RWPE2 (cell line): ENCODE measurements around the gene FGD4.

Source experiments
- ATAC-seq: fragments of 200-7000 bp; cut with Tn5 transposase; 3 replicates; pipeline ENCODE4 v1.9.1; 2021; ENCODE audit warnings: low read depth
- DNase-seq: peaks from one replicate; pipeline ENCODE4 v3.0.0-alpha.2; 2020; ENCODE audit warnings: low spot score
- H3K27ac ChIP-seq: fragments of 450-650 bp; 2 replicates; pipeline ENCODE4 v1.5.1; 2017; ENCODE audit warnings: mild to moderate bottlenecking; ENCODE audit not compliant: poor library complexity, severe bottlenecking
- H3K27me3 ChIP-seq: fragments of 250-450 bp; sonication (Bioruptor Pico); 2 replicates; pipeline ENCODE4 v1.5.1; 2021; ENCODE audit warnings: mild to moderate bottlenecking, moderate library complexity; ENCODE audit not compliant: insufficient read depth, poor library complexity, severe bottlenecking
- H3K36me3 ChIP-seq: fragments of 250-450 bp; sonication (Bioruptor Pico); 2 replicates; pipeline ENCODE4 v1.5.1; 2020; ENCODE audit warnings: low read depth, mild to moderate bottlenecking, moderate library complexity
- H3K4me1 ChIP-seq: fragments of 250-450 bp; sonication (Bioruptor Pico); 2 replicates; pipeline ENCODE4 v1.5.1; 2021; ENCODE audit warnings: mild to moderate bottlenecking, moderate library complexity; ENCODE audit not compliant: insufficient read depth, poor library complexity, severe bottlenecking
- H3K4me3 ChIP-seq: fragments of 250-450 bp; sonication (Bioruptor Pico); 2 replicates; pipeline ENCODE4 v1.5.1; 2021; ENCODE audit warnings: mild to moderate bottlenecking, moderate library complexity; ENCODE audit not compliant: severe bottlenecking
- H3K9me3 ChIP-seq: fragments of 250-450 bp; sonication (Bioruptor Pico); 2 replicates; pipeline ENCODE4 v1.5.1; 2021; ENCODE audit warnings: mild to moderate bottlenecking, moderate library complexity; ENCODE audit not compliant: severe bottlenecking
- TF ChIP-seq, protein P1 (sequence below): fragments of 450-650 bp; IDR thresholded peaks from one replicate; pipeline ENCODE4 v1.5.1; 2017; ENCODE audit warnings: mild to moderate bottlenecking, moderate library complexity; ENCODE audit not compliant: poor library complexity, severe bottlenecking

FGD4 gene

DNA sequence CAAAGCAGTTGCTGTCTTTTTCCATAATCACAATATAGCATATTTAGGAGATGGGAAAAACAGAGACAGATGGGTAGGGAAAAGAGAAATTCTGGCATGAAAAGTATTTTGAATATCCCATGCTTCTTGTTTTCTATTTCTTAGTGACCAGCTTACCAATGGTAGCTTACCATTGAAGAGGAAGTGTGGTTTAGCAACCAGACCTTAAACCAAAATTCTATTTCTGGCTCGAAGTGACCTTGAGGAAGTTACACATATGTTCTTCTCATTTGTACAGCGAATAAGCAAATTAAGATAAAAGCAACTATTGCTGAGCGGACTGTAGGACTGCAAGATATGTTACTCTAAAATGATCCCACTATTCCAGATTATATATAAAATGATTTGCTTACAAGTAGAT is 82.9 kb downstream of the FGD4 start:
- H3K9me3 ChIP-seq: no peaks in the 10 kb centered on the region
- H3K27ac ChIP-seq: no peak overlapping the region
- DNase-seq (no peak), ATAC-seq (no peak)
- TF ChIP-seq, protein P1, sequence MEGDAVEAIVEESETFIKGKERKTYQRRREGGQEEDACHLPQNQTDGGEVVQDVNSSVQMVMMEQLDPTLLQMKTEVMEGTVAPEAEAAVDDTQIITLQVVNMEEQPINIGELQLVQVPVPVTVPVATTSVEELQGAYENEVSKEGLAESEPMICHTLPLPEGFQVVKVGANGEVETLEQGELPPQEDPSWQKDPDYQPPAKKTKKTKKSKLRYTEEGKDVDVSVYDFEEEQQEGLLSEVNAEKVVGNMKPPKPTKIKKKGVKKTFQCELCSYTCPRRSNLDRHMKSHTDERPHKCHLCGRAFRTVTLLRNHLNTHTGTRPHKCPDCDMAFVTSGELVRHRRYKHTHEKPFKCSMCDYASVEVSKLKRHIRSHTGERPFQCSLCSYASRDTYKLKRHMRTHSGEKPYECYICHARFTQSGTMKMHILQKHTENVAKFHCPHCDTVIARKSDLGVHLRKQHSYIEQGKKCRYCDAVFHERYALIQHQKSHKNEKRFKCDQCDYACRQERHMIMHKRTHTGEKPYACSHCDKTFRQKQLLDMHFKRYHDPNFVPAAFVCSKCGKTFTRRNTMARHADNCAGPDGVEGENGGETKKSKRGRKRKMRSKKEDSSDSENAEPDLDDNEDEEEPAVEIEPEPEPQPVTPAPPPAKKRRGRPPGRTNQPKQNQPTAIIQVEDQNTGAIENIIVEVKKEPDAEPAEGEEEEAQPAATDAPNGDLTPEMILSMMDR: no peak
- no peaks in the 10 kb centered on the region for H3K27me3 ChIP-seq
- H3K4me1 ChIP-seq: peaks cover 20% of the 10 kb centered on the region
- no peak overlapping the region for H3K4me3 ChIP-seq
- H3K36me3 ChIP-seq: peaks cover 15% of the 10 kb centered on the region

DNA sequence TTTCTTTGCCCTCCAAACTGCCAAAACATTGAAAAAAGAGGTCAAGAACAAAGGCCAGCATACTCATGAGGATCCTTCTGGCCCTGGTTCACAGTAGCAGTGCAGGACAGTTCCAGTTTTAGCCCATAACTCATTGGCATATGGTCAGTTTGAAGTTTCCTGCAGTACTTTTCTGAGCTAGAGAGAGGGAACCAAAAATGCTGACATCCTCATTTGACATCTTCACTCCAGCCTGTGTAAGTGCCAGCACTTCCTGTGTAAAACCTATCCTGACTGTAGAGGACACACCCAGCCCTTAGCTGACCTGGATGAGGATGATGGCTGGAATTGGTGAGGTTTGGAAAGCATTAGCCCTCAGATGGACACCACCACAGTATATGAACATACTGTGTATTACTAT is 84.1 kb downstream of the FGD4 start:
- no peaks in the 10 kb centered on the region for H3K27me3 ChIP-seq
- H3K9me3 ChIP-seq: no peaks in the 10 kb centered on the region
- DNase-seq: no peak
- H3K4me3 ChIP-seq: no peak overlapping the region
- TF ChIP-seq, protein P1: no peak
- H3K36me3 ChIP-seq: peaks cover 15% of the 10 kb centered on the region
- H3K4me1 ChIP-seq: peaks cover 20% of the 10 kb centered on the region
- peak; percentile 49 for ATAC-seq
- H3K27ac ChIP-seq: no peak overlapping the region

DNA sequence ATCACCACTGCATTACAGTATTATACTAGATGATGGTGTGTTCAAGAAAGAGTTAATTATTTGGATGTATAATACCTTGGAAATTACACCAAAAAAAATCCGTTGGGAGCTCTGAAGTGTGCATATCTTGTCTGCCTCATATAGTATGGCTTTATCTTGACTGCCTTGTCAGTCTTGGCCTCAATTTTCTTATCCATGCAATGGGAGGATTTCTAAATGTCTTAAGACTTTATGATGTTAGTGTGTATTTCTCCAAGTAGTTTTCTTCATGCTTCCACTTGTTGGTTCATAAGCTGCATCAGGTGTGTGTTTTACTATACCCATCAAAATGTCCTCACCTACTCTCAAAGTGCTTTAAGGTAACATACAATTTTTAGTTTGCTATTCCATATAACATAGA is 84.6 kb downstream of the FGD4 start:
- Histone ChIP-seq H3K9me3 (no peaks in the 10 kb centered on the region), H3K4me1 (peaks cover 20% of the 10 kb centered on the region), H3K27ac (no peak overlapping the region), H3K36me3 (peaks cover 15% of the 10 kb centered on the region), H3K27me3 (no peaks in the 10 kb centered on the region), H3K4me3 (no peak overlapping the region)
- TF ChIP-seq, protein P1: no peak
- DNase-seq (no peak), ATAC-seq (no peak)

DNA sequence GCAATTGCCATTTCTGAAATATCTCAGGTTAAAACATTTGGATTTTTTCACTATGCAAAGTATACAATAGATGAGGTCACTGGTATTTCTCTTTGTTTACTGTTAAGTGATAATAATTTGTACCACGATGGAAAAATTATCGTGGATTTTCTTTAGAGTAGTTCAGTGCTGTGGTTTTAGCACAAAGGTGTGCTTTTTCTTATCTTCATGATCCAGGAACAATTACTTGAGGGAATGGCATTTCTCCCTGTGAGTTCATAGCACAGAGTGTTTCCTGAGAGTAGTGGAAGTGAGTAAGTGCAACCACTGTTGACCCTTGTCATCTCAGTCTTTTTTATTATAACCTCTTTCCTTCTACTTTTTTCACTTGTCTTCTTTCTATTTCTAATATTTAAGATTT is 86.8 kb downstream of the FGD4 start:
- no peak for DNase-seq
- Histone ChIP-seq H3K27ac (peak overlapping the region; percentile 37), H3K9me3 (no peaks in the 10 kb centered on the region), H3K4me3 (no peak overlapping the region), H3K36me3 (peaks cover 15% of the 10 kb centered on the region), H3K27me3 (no peaks in the 10 kb centered on the region), H3K4me1 (peaks cover 20% of the 10 kb centered on the region)
- TF ChIP-seq, protein P1: no peak
- ATAC-seq: peak; percentile 68

DNA sequence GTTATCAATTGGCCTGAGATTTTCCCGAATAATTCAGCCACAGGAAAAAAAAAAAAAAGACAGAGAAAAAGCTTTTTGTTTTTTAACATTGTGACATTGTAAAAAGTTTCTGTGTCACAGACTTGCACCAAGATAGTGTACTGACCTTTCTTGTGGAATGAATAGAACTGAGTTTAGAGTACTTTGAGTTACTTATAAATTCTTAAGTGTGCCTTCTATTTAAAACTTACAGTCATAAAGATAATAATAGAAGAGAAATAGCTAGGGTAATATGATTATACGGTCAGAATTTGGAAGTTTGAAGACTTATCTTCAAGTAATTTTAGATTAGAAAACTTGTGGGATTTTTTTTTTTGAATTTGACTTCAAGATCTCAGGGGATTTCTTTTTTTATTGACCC is 88.8 kb downstream of the FGD4 start:
- Histone ChIP-seq H3K9me3 (no peaks in the 10 kb centered on the region), H3K4me1 (peaks cover 15% of the 10 kb centered on the region), H3K27me3 (no peaks in the 10 kb centered on the region), H3K4me3 (no peak overlapping the region), H3K27ac (no peak overlapping the region), H3K36me3 (peaks cover 9% of the 10 kb centered on the region)
- TF ChIP-seq, protein P1: no peak
- ATAC-seq (no peak), DNase-seq (no peak)
